COR-L47 (cell line): Measurements from ENCODE around the gene CIAO2B.
"Not testable (repeated sequence)": the region's sequence is repeated elsewhere in the genome, so short reads cannot be mapped to it uniquely, and the experiment has no call there.

Experiments used
- DNase-seq: peaks from one replicate; lab custom pipeline; 2025; lab: John Stamatoyannopoulos, UW

The CIAO2B gene

GRCh38 chr16:66934138-66934838, at the start of gene CIAO2B:
Gene CIAO2B, minus strand, starts transcription at chr16:66934402. Its CDS starts 38 bp downstream, at chr16:66934364.
- DNase-seq: peak; percentile 74

- DNase-seq: no peak
Measured at GRCh38 chr16:66983033-66983432, 48.8 kb upstream of the CIAO2B start.

GRCh38 chr16:66979011-66979717, 45.0 kb upstream of the CIAO2B start:
- DNase-seq: no peak

GRCh38 chr16:66977341-66978113, 43.3 kb upstream of the CIAO2B start:
- peak; percentile 81 for DNase-seq

- DNase-seq: no peak
Measured at GRCh38 chr16:66976746-66977145, 42.5 kb upstream of the CIAO2B start.

GRCh38 chr16:66975302-66975893, 41.2 kb upstream of the CIAO2B start:
- no peak for DNase-seq

GRCh38 chr16:66974932-66975246, 40.7 kb upstream of the CIAO2B start:
- DNase-seq: not testable (repeated sequence)

- DNase-seq: not testable (repeated sequence)
Measured at GRCh38 chr16:66974156-66974931, 40.1 kb upstream of the CIAO2B start.

GRCh38 chr16:66973716-66974115, 39.5 kb upstream of the CIAO2B start:
- DNase-seq: no peak

GRCh38 chr16:66972983-66973382, 38.8 kb upstream of the CIAO2B start:
- DNase-seq: no peak

GRCh38 chr16:66970775-66971720, 36.8 kb upstream of the CIAO2B start:
- no peak for DNase-seq

- no peak for DNase-seq
Measured at GRCh38 chr16:66968847-66969246, 34.6 kb upstream of the CIAO2B start.

GRCh38 chr16:66964049-66964448, 29.8 kb upstream of the CIAO2B start:
- peak; percentile 62 for DNase-seq

GRCh38 chr16:66961914-66962313, 27.7 kb upstream of the CIAO2B start:
- DNase-seq: no peak

- DNase-seq: peak; percentile 66
Measured at GRCh38 chr16:66961065-66961744, 27.0 kb upstream of the CIAO2B start, which contains the start of gene CES3. Gene CES3, plus strand, starts transcription at chr16:66961266. Its CDS starts 42 bp downstream, at chr16:66961308.

GRCh38 chr16:66960270-66960669, 26.1 kb upstream of the CIAO2B start:
- DNase-seq: no peak

GRCh38 chr16:66959704-66960161, 25.5 kb upstream of the CIAO2B start:
- DNase-seq: no peak

GRCh38 chr16:66958857-66959703, 24.9 kb upstream of the CIAO2B start:
- DNase-seq: no peak

GRCh38 chr16:66956154-66956457, 21.9 kb upstream of the CIAO2B start:
- DNase-seq: not testable (repeated sequence)
